ENCODE results near the gene AHRR. TPM values are rescaled to one million over a fixed set of nuclear protein-coding genes. Genes with fewer than 3 reads are reported as not detected.

AHRR gene
- total and polyA plus RNA-seq, 9 of the 15 experiments (the other 6 are each of a cell fraction or from before 2014, with no cell fraction given), result 0.06 to 1.6 (median 0.75) TPM; not detected in 1

DNA sequence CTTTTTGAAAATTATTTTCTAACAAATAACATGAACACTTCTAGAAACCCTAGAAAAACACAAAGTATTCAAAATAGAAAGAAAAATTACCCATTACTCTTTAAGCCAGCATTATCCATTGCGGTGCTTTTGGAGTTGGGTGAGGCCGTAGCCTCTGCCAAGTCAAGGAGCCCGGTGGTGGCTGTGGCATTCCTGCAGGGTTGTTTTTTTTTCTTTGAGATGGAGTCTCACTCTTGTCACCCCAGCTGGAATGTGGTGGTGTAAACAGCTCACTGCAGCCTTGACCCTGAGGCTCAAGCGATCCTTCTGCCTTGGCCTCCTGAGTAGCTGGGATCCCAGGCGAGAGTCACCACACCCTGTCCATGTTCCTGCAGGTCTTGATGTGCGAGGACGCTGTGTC, 8.2 kb upstream of the AHRR start (continued):
- TF ChIP-seq, protein P1, sequence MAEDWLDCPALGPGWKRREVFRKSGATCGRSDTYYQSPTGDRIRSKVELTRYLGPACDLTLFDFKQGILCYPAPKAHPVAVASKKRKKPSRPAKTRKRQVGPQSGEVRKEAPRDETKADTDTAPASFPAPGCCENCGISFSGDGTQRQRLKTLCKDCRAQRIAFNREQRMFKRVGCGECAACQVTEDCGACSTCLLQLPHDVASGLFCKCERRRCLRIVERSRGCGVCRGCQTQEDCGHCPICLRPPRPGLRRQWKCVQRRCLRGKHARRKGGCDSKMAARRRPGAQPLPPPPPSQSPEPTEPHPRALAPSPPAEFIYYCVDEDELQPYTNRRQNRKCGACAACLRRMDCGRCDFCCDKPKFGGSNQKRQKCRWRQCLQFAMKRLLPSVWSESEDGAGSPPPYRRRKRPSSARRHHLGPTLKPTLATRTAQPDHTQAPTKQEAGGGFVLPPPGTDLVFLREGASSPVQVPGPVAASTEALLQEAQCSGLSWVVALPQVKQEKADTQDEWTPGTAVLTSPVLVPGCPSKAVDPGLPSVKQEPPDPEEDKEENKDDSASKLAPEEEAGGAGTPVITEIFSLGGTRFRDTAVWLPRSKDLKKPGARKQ (CRISPR knock-in tag; IDR thresholded peaks at IDR 0.05), result no peak
- no peak for TF ChIP-seq BCOR (IDR thresholded peaks at IDR 0.05)
- TF ChIP-seq CBFB (CRISPR knock-in tag; IDR thresholded peaks at IDR 0.05), result no peak
- TF ChIP-seq CEBPB (tag; IDR thresholded peaks at IDR 0.05), result no peak
- no peak for TF ChIP-seq CTBP1 (IDR thresholded peaks at IDR 0.05; ENCODE audit: borderline replicate concordance)

DNA sequence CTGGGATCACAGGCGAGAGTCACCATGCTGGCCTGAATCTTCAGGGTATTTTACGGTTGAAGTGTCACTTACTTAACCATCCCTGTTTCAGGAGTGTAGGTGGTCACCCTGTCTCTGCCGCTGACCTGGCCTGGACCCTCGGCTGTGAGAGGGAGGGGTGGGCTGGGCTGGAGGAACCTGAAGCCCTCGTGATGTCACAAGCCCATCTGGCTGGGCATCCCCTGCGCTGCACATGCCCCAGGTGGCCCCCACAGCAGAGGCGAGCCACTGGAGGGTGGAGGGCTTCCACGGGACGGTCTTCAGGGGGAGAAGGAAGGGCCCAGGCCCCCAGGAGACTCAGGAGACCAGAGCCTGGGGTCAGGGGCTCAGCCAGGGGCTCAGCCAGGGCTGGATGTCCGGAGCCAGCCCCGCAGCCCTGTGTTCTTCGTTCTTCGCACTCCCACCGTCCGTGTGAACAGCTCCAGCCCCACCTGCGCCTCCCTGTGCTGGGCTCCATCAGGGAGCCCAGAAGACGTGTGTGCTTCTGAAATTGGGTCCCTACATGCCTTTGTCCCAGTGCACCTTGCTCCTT, 7.6 kb upstream of the AHRR start:
- Histone ChIP-seq H3K27me3 (ENCODE audit: control insufficient read depth in 2 of 2, insufficient read depth in 2 of 2, low read length in 2 of 2) (no peaks in the 10 kb centered on the region), H3K9ac (ENCODE audit: insufficient read depth in 1 of 2, low read depth in 2 of 2, low read length in 2 of 2) (peak overlapping the region in 1 of 2 experiments; percentile 28; a peak in 1 of 4 replicates), H2AFZ (ENCODE audit: low read depth, low read length) (no peak overlapping the region), H3K9me1 (ENCODE audit: control insufficient read depth, insufficient read depth, low read length) (no peaks in the 10 kb centered on the region), H3K4me2 (ENCODE audit: insufficient read depth, low read length) (no peak overlapping the region), H3K36me3 (ENCODE audit: control insufficient read depth, insufficient read depth, low read length) (peaks cover 67% of the 10 kb centered on the region; the same call in 2 of the 3 replicates), H3K4me3 (no peak overlapping the region), H3K4me1 (replicated peaks in 1 of 2; ENCODE audit: control insufficient read depth in 2 of 2, insufficient read depth in 2 of 2, low read length in 2 of 2) (peaks cover 0 to 23% of the 10 kb centered on the region in 2 experiments; a peak in 2 of 5 replicates), H3K9me3 (replicated peaks; ENCODE audit: control insufficient read depth, insufficient read depth, low read depth, low read length) (no peaks in the 10 kb centered on the region), H3K79me2 (ENCODE audit: control insufficient read depth, insufficient read depth, low read length) (no peaks in the 10 kb centered on the region), H4K20me1 (replicated peaks; ENCODE audit: control insufficient read depth, insufficient read depth, low read length) (peaks cover 24% of the 10 kb centered on the region), H3K27ac (ENCODE audit: extremely low read depth, low read depth, low read length) (no peak overlapping the region)
- intact Hi-C loops (cut with micrococcal nuclease) (no loop called here), in situ Hi-C loops (cut with MboI) (loop anchor here (5.0 kb wide), 1 partner anchor 118 kb away; no protein-coding TSS in a partner anchor)
- DNase-seq (ENCODE audit: extremely low read depth in 1 of 4, low spot score in 3 of 4) (no peak), FAIRE-seq (no peak), ATAC-seq (no peak)
- TF ChIP-seq ZFP30 (CRISPR knock-in tag; IDR thresholded peaks at IDR 0.05; ENCODE audit: borderline replicate concordance) (no peak), NR2C1 (IDR thresholded peaks at IDR 0.05) (no peak), NR2C1 (tag; IDR thresholded peaks at IDR 0.05) (no peak), KLF1 (tag; IDR thresholded peaks at IDR 0.05) (no peak), HDGF (IDR thresholded peaks at IDR 0.05) (no peak), RCOR1 (IDR thresholded peaks at IDR 0.05; ENCODE audit: borderline replicate concordance in 1 of 2, low read depth in 2 of 2, low read length in 2 of 2) (no peak), POLR2G (IDR thresholded peaks at IDR 0.05; ENCODE audit: low read depth, low read length) (peak; percentile 21; the same call in 1 of the 2 replicates), ZKSCAN8 (CRISPR knock-in tag; IDR thresholded peaks at IDR 0.05) (no peak)
- TF ChIP-seq, protein P2, sequence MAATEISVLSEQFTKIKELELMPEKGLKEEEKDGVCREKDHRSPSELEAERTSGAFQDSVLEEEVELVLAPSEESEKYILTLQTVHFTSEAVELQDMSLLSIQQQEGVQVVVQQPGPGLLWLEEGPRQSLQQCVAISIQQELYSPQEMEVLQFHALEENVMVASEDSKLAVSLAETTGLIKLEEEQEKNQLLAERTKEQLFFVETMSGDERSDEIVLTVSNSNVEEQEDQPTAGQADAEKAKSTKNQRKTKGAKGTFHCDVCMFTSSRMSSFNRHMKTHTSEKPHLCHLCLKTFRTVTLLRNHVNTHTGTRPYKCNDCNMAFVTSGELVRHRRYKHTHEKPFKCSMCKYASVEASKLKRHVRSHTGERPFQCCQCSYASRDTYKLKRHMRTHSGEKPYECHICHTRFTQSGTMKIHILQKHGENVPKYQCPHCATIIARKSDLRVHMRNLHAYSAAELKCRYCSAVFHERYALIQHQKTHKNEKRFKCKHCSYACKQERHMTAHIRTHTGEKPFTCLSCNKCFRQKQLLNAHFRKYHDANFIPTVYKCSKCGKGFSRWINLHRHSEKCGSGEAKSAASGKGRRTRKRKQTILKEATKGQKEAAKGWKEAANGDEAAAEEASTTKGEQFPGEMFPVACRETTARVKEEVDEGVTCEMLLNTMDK (IDR thresholded peaks at IDR 0.05; ENCODE audit: borderline replicate concordance, insufficient read depth, low read depth, low read length, poor library complexity, severe bottlenecking), result no peak
- no TSS peak for BruUV-seq (replicated peaks)
- WGBS (ENCODE audit: insufficient coverage, low coverage, missing lambda C conversion rate), result 78% methylated on average over 16 of the region's 17 CpGs
- ChIA-PET POLR2A (no interaction called here), CTCF (ENCODE audit: low intra/inter-chr PET ratio) (no interaction called here)
